ENCODE measurements around the gene PHF2.

- 0 out of 2 replicates have a peak, but pooled peaks have one; percentile 44 for TF ChIP-seq POLR2A (IDR thresholded peaks at IDR 0.05; ENCODE audit: low read depth, low read length)
- TF ChIP-seq CTCF (conservative IDR thresholded peaks at IDR 0.05; ENCODE audit: low read depth, low read length) = no peak
- TF ChIP-seq MXI1 (IDR thresholded peaks at IDR 0.05; ENCODE audit: borderline replicate concordance, low read depth, low read length) = no peak
- TF ChIP-seq FOS (IDR thresholded peaks at IDR 0.05; ENCODE audit: low read depth, low read length) = no peak
- TF ChIP-seq MAFK (IDR thresholded peaks at IDR 0.05; ENCODE audit: low read depth, low read length) = no peak
- TF ChIP-seq RCOR1 (IDR thresholded peaks at IDR 0.05; ENCODE audit: insufficient replicate concordance, low read length) = no peak
Measured at GRCh38 chr9:93575796-93576257, 557 bp upstream of the PHF2 start.
